Stimulated activated naive CD4-positive, alpha-beta T cell (primary cell): ENCODE data around the gene KANSL3.

Source experiments
- DNase-seq, 6 experiments: peaks; one replicate each; lab custom pipeline; 2025; lab: John Stamatoyannopoulos, UW

KANSL3 gene

DNA sequence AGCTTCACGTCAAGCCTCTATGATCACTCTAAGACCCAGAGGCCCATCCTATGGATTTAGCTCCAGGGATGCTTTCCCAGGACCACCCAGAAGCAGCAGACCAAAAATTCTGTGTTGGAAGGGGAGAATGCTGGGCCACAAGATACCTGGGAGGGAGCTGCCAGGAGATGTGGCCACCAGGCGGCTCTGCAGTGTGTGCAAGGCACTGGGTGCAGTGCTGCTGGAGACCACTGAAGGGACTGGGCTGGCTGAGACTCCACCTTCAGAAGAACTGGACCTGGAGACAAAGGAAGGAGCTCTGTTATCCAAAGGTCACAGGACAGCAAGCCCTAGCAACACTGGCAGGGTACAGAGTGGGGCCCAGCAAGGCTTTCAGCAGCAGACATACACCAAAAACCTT lies 34.0 kb downstream of the KANSL3 start:
- DNase-seq, result no peak

- DNase-seq, result no peak
These were observed 35.7 kb downstream of the KANSL3 start for GRCh38 chr2:96602330-96602823.

DNA sequence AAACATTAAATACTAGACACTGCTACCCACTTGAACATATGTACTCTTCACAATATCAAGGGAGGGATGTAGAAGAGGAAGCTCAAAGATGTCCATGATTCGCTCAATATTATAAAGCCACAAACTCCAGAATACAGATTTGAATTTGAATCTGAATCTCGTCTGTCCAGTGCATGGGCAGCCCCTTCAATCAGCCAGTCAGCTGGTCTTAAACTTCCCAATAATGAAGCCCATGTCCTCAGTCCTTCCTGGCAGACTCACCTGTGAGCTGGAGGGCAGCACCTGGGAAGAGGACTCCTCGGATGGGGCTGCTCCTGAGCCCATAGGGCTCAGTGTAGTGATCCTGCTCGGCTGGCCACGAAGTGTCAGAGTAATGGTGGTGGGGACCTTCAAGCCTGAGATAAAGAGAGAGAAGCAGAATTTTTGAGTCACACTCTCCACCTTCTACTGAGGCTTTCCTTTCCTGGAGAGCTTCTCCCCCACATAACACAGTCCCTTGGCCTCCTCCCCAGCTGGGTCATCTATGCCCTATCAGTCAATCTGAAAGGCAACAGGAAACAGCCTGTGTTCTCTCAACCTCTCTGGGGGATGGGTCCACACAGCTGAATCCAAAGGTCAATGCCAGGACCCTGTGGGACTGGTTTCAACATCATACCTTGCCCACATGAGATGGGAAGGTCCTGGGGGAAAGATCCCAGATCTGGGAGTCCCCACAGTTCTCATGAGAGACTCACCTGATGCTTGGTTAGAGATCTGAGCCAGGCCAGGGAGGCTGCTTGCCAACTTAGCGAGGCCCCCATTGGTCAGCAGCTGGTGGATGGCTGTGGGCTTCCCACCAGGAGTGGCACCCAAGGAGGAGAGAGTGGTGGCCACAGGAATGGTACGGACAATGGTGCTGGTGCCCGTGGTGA lies 36.5 kb downstream of the KANSL3 start:
- DNase-seq, result no peak

GRCh38 chr2:96599941-96600340 lies 38.2 kb downstream of the KANSL3 start:
- DNase-seq, result no peak

DNA sequence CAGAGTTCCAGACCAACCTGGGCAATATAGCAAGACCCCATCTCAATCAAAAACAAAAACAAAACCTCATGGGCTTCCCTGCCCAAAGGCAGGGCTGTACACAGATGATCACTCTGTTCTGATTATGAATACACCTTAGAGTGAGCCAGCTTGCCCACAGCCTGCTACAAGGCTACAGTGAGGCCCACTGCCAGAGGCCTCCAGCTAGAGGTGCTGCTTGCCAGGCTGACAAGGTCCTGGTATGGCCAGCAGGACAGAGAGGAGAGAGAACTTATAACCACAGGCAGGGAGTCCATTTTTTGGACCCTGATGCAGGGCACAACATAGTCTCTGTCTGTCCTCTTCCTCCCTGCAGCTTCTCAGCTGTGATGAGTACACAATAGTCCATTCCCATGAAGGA lies 41.5 kb downstream of the KANSL3 start:
- no peak for DNase-seq

- DNase-seq, result peak in 3 of 6 experiments; percentile 33 to 50 (median 42)
These were observed 43.4 kb downstream of the KANSL3 start for GRCh38 chr2:96594691-96595152.

- DNase-seq, result no peak
These were observed 43.8 kb downstream of the KANSL3 start for GRCh38 chr2:96594282-96594681.

DNA sequence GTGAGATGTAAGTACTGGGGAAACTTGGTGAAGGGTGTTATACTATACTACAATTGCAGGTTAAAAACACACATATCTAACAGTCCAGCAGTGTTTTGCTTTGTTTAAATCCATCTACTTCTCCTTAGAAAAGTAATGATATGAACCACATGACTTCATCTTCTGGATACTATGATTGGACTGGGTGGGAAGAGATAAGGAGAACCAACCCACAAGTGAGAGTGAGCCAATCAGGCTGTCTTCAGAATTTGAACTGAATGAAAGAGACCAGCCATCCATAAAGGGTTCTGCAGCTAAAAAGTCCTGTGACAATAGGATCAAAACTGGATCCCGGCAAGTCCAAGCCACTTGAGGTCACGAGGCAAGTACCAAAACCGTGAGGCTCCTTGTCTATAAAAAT lies 46.6 kb downstream of the KANSL3 start:
- no peak for DNase-seq

GRCh38 chr2:96591054-96591453 lies 47.1 kb downstream of the KANSL3 start:
- DNase-seq, result no peak

DNA sequence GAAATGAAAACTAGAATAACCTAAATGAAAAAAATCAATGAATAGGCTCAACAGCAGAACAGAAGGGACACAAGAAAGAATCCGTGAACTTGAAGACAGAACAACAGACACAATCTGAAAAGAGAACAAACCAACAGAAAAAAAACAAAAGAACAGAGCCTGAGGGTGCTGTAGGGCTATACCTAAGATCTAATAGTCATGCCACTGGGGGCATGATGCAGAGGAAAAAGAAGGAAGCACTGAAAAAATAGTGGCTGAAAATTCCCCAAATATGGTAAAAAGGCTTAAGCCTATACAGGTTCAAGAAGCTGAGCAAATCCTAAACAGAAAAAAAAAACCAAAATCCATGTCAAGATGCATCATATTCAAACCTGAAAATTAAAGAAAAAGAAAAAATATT lies 50.3 kb downstream of the KANSL3 start:
- DNase-seq, result no peak

DNA sequence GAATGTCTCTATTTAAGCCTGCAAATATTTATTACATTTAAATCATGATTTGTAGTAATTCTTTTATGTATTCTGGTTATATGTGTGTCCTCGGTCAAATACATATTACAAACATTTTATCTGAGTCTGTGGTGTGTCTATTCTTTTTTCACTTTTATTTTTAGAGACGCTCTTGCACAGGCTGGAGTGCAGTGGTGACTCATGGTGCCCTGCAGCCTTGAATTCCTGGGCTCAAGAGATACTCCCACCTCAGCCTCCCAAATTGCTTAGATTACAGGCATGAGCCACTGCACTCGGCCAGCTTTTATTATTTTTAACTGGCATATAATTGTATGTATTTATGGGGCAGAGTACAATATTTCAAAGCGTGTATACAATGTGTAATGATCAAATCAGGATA lies 54.1 kb downstream of the KANSL3 start:
- no peak for DNase-seq

- no peak for DNase-seq
These were observed 57.3 kb downstream of the KANSL3 start for GRCh38 chr2:96580771-96581170.

DNA sequence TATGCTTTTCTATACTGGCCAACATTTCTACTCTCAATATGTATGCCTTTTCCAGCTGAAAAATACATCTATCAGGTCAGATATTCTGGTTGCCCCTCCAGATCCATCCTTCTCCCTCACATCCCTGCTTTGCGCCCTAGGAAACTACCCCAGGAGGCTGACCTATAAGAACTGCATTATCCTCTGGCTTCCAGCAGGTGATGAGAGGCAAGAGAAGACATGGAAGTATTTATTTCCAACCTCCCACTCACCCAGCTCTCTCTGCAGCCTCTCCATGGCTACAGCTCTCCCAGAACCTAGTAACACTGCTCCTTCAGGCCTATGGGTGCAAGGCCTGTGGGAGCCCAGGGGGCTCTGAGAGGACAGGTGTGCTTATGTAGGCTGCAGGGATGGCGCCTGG lies 58.7 kb downstream of the KANSL3 start:
- no peak for DNase-seq

- no peak for DNase-seq
These were observed 59.4 kb downstream of the KANSL3 start for GRCh38 chr2:96578731-96579130.

DNA sequence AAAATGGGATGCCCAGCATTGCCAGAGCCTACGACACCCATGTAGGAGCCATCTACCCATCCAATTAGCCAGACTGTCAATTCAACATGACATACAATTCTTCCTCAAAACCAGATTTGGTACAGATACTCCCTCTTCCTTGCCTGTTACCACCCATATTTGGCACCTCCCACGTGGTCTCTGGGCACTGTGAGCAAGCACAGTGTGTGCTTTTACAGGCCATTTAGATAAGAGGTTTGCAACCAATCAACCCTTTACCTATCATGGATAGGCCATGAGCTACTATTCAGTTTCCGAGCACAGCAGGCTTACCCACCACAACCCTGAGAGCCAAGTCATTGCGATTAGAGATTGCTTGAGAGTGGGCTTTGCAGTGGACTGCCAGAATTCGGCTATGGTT lies 60.6 kb downstream of the KANSL3 start:
- DNase-seq, result no peak

GRCh38 chr2:96575785-96576456 lies 62.2 kb downstream of the KANSL3 start:
- no peak for DNase-seq

- DNase-seq, result no peak
These were observed 63.7 kb downstream of the KANSL3 start for GRCh38 chr2:96574364-96574763.

GRCh38 chr2:96568094-96568493 lies 70.0 kb downstream of the KANSL3 start:
- DNase-seq, result no peak

DNA sequence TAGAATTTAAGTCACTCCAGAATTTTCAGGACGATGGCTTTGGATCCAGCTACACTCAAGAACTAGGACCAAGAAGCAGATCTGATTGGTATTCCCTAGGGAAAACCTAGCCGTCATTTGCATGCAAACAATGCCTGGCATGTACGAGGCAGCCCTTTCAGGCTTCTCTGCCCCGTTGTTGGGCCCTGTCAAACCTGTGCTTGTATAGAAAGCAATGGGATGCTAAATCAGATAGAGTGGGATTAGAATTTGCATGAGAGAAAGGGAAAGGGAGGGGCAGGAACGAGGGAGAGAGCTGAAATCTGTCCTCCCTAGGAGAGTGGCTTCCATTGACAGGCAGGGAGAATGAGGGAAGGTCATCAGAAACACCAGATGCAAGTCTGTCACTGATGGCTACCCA lies 73.0 kb downstream of the KANSL3 start:
- no peak for DNase-seq

DNA sequence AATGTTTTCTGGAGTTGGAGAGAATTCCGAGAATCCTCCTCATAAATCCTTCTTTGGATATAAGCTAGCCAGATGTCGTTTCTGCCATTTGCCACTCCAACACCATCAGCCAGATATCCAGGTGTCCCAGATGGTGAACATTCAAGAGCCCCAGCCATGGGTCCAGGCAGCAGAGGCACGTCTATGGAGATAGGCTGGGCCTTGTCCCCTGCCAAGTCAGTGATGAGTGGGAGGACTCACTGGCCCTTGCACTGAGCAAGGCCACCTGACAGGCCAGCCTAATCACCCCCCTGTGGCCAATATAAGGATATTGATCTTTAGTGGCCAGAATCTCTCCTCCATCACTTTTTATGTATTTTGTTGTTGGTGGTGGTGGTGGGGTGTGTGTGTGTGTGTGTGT lies 73.5 kb downstream of the KANSL3 start:
- no peak for DNase-seq

GRCh38 chr2:96564026-96564425 lies 74.1 kb downstream of the KANSL3 start:
- no peak for DNase-seq

DNA sequence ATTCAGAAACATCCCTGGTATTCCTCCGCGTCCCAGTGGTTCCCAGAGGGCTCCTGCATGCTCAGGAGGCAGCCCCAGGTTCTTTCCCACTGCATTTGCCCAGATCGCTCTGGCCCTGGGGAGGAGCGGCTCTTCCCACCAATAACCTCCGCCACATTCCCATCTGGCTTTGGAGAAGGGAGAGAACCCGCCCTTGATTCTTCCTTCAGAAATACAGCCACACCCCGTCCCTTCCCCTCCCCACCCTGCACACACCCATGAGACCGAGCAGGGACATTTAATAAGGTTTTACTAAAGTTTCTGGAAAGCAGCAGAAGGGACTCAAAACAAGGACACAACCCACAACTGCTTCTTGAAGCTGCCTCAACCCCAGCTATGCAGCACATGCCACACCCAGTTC lies 79.6 kb downstream of the KANSL3 start:
- no peak for DNase-seq

GRCh38 chr2:96558061-96558460 lies 80.1 kb downstream of the KANSL3 start:
- no peak for DNase-seq
